Measurements from ENCODE around the gene DAP3.

DNA sequence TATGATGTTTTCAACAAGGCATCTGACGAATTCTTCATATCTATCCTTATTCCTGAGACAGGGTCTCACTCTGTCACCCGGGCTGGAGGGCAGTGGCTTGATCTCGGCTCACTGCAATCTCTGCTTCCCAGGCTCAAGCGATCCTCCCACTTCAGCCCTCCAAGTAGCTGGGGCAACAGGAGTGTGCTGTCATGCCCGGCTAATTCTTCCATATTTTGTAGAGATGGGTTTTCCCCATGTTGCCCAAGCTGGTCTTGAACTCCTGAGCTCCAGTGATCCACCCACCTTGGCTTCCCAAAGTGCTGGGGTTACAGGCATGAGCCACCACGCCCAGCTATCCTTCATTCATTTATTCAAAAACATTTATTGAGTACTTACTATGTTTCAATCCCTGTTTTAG is 8.4 kb upstream of the DAP3 start:
- TF ChIP-seq CTCF (IDR thresholded peaks at IDR 0.05), result no peak
- no peak for TF ChIP-seq EZH2 (IDR thresholded peaks at IDR 0.05; ENCODE audit: borderline replicate concordance, insufficient read depth, low read depth, low read length, poor library complexity, severe bottlenecking)
